SHP77 (cell line): ENCODE measurements around the gene COL7A1.
"Not testable (repeated sequence)": the region's sequence is repeated elsewhere in the genome, so short reads cannot be mapped to it uniquely, and the experiment has no call there.

Experiments used
- DNase-seq, 2 experiments: peaks; one replicate each; lab custom pipeline; 2025; lab: John Stamatoyannopoulos, UW

The COL7A1 gene

DNA sequence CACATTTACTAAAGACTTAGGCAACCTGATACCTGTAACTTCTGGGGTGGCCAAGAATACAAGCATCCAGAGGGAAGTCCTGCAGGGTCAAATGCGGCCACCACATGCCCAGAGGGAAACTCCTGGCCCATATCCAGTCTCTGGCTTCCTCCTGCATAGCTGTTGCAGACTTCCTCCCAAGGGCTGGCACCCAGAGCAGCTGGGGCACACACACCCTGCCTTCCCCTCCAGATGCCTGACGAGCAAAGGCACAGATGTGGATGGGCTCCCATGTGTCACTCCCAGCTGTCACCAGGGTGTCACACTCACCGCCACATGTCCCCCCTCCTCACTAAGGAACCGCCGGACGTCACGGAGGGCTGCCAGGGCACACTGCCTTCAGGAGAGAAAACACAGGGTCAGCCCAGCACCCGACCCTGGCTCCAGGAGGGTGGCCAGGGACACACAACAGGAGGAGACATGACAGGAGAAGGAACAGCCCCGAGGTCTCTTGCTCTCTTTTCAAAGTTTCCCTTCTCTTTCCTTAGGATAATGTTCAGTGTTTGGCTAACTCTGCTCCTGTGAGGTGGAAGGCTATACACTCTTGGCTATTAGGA lies 51.8 kb downstream of the COL7A1 start:
- no peak for DNase-seq

DNA sequence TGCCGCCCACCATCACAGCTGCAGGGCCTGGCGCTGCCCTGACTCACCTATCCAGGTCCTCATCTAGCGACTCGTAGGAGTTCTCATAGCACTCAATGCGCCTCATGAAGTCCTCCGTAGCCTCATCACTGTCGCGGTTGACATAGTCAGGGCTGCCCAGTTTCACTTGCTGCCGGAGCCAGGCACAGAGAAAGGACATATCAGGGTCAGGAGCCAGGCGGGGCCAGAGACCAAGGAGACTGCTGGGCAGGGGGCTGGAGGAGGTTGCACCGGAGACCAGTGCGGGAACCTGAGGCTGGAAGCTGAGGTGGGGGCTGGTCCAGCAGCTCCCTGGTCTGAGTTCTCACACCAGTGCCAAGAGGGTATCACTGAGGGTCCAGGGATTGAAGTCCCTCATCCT lies 56.7 kb downstream of the COL7A1 start:
- DNase-seq: no peak

DNA sequence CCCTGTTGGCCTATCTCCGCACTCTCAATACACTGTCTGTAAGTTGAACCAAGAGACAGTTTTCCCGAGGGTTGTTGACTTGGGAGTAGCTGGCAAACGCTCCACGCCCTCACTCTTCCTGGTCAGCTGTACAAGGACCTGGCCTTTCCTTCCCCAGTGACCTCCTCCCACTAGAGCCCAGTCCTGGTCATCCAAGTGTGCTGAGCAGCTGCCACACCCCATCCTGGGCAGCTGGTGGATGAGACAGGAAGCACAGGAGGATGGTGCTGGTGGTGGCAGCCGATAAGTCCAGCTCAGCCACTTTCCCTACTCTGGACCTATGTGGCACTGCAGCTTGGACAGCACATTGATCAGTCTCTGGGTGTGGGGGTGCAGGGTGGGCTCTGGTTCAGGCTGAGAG lies 58.3 kb downstream of the COL7A1 start:
- no peak for DNase-seq

DNA sequence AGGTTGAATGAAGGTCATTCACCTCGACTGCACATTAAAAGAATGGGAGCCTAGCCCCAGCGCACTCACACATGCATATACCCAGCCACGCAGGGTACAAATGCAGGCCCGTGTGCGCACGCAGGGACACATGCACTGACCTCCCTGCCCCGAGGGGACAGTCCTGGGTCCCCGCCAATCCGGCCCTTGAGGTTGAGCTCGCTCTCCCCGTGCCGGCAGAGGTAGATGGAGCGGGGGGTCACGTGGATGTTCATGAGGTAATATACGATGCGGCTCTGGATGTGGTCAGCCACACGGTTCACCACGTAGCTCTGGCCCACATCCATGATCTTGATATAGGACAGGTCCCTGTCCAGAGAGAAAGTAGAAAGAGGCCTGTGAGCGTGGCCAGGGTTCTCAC lies 59.0 kb downstream of the COL7A1 start:
- no peak for DNase-seq

DNA sequence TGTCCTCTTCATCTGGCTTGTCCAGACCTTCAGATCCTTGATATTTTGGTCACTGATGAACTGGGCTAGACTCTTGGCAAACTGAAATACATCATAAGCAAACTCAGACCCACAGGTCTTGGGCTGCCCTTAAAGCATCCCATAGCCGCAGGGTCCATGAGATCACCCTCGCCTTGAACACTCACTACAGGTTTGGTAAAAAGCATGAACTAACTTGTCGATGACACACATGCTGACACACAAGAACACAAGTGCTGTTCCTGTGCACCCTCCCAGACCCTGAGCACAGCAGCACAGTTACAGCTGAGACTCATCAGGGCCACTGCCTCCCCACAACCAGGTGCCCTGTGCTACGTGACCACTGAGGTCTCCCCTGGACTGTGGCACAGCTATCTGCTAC lies 59.6 kb downstream of the COL7A1 start:
- DNase-seq: no peak

DNA sequence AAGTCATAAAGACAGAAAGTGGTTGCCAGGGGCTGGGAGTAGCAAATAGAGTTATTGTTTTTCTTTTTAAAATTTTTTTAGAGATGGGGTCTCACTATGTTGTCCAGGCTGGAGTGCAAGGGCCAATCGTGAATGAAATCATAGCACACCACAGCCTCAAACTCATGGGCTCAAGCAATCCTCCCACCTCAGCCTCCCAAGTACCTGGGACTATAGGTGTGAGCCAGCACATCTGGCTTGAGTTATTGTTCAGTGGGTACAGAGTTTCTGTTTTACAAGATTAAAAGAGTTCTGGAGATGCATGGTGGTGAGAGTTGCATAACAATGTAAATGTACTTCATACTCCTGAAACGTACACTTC lies 62.2 kb downstream of the COL7A1 start:
- no peak for DNase-seq

DNA sequence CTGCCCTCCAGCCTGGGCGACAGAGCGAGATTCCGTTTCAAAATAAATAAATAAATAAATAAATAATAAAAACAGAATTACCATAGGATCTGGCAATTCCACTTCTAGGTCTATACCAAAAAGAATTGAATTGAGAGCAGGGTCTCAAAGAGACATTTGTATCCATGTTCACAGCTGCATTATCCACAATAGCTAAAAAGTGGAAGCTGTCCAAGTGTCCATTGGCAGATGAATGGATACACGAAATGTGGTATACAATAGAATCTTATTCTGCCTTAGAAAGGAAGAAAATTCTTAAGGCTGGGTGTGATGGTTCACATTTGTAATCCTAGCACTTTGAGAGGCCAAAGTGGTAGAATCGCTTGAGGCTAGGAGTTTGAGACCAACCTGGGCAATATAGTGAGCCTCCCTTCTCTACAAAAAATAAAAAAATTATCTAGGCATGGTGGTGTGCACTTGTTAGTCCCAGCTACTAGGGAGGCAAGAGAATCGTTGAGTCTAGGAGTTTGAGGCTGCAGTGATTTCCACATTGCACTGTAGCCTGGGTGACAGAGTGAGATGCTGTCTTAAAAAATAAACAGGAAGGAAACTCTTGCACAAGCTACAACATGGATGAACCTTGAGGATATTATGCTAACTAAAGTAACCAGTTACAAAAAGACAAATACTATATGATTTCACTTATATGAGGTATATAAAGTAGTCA lies 62.7 kb downstream of the COL7A1 start:
- DNase-seq: no peak

DNA sequence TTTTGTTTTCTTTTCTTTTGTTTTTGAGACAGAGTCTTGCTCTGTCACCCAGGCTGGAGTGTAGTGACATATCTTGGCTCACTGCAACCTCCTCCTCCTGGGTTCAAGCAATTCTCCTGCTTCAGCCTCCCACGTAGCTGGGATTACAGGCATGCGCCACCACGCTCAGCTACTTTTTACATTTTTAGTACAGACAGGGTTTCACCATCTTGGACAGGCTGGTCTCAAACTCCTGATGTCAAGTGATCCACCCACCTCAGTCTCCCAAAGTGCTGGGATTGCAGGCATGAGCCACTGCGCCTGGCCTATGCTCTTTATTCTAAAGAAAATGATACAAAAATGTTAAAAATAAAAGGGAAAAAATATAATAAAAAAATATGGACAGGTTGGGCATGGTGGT lies 64.4 kb downstream of the COL7A1 start:
- DNase-seq: not testable (repeated sequence)

DNA sequence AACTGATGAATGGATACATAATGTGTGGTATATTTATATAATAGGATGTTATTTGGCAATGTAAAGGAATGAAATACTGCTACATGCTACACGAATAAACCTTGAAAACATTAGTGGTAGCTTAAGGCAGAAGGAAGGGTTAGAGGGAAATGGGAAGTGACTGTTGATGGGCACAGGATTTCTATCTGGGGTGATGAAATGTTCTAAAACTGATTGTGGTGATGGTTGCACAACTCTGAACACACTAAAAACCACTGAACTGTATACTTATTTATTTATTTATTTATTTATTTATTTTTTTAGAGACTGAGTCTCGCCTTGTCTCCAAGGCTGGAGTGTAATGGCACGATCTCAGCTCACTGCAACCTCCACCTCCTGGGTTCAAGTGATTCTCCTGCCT lies 66.4 kb downstream of the COL7A1 start:
- no peak for DNase-seq

DNA sequence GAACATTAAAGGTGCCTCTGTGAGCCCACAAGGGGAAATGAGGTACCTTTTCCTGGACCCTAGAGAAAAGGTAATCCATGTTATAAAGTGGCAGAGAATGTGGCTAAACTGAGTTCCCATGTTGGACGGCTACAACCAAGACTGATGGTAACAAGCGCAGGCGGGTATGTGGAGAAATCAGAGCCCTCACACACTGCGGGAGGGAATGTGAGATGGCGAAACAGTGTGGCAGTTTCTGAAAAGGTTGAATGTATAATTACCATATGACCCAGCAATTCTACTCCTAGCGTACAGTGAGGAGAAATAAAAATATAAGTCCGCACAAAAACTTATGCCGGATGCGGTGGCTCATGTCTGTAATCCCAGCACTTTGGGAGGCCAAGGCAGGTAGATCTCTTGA lies 67.1 kb downstream of the COL7A1 start:
- DNase-seq: no peak

DNA sequence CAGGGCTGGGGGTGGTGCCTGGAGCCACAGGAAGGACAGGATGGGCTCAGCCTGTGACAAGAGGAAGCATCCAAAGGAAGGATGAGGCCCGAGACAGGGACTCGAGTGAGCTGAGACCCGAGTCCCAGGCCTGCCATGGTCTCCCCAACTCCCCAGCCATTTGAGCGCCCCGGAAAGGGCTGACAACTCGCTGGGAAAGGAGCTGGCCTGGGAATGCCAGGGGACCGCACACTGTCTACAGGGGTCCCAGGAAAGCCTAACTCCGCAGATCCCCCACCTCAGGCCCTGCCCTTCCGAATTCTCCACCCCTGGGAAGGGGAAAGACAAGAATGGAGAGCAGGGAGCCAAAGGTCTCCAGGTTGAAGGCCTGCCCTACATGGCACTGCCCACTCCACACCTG lies 70.2 kb downstream of the COL7A1 start:
- no peak for DNase-seq

DNA sequence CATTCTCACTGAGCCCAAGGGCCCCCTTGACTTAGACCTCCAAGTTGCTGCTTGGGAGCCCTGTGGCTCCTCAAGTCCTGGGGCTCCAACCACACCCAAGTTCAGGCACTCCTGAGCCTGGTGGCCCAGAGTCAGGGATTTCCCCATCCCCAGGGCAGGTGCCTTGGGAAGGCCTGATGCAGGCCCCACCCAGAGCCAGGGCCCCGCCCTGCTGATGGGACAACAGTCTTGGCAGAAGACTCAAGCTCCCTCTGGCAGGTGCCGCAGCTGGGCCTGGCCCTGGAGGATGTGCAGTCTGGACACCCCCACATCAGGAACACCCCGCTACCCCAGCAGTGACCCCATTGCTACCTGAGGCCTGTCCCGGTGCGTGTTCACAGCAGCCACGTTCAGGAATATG lies 73.5 kb downstream of the COL7A1 start:
- DNase-seq: no peak

DNA sequence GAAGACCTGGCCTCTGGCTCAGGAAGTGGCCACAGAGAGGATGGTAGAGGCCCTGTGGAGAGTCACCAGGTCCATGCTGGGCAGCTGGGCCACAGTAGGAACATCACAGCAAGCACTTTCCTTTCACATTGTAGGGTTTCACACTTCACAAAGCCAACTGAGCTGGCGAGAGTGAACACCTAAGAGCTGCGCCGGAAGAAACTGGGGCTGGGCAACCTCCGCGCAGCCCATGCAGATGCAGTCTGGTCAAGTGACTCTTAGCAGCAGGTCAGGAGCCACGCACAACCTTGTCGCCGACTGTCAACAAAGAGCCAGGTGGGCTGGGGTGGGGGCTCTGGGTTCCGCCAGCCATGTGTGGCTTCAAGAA lies 75.9 kb downstream of the COL7A1 start:
- DNase-seq: no peak

DNA sequence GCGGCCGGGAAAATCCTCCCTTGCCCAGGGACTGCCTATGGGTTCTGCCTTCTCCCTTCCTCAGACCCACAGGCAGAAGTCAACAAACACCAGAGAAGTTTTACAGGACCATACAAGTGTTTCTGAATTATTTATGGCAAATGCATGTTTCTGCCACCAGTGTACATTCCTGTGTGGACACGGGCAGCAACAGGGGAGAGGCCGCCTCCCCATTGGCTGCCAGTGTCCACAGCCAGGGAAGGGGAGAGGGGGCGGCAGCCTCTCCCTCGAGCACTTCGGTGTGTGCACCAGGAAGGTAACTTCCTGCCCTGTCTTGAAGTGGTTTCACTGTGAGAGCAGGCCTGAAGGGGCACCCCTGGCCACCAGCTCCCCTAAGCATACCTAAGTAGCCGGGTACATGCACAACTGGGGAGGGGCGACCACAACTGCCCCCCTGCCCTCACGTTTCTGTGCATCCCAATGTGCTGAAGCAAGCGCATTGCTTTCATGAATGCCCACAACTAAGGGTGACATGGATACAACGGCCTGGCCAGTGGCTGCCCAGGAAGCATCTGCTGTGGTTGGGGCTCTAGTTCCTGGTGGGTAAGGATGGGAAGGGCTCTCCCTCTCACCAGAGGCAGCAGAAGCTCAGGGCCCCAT lies 76.4 kb downstream of the COL7A1 start:
- DNase-seq: no peak

DNA sequence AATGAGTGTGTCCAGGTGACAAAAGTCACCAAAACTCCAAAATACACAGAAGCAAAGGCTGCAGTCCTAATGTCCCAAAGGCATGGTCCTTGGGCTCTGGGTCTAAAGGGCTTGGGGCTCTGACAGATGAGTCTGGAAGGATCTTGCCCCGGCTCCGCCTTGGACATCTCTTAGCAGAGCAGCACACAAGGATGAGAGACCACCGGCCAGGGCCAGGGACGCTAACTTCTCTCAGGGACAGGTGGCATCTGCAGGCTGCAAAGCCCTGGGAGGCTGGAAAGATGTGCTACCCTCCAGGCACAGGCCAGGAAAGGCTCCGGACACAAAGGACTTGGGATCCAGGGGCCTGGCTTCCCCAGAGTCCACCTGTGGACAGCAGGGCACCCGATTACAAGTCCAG lies 77.1 kb downstream of the COL7A1 start:
- DNase-seq: no peak

DNA sequence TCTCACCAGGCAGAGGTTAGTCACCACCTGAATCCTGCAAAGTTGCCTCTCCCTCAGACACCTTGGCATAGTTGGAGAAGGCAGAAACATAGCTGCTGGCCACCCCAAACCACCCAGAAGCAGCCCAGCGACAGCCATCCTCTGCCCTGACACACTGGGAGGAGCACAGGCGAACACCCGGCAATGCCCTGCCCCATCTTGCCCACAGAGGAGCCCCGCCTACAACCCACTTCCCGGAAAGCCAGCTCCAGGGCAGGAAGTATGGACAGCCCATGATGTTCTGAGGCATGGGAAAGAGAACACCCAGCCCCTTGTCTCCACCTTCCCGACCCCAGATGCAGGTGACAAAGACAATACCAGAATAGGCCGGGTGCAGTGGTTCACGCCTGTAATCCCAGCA lies 78.6 kb downstream of the COL7A1 start:
- no peak for DNase-seq

DNA sequence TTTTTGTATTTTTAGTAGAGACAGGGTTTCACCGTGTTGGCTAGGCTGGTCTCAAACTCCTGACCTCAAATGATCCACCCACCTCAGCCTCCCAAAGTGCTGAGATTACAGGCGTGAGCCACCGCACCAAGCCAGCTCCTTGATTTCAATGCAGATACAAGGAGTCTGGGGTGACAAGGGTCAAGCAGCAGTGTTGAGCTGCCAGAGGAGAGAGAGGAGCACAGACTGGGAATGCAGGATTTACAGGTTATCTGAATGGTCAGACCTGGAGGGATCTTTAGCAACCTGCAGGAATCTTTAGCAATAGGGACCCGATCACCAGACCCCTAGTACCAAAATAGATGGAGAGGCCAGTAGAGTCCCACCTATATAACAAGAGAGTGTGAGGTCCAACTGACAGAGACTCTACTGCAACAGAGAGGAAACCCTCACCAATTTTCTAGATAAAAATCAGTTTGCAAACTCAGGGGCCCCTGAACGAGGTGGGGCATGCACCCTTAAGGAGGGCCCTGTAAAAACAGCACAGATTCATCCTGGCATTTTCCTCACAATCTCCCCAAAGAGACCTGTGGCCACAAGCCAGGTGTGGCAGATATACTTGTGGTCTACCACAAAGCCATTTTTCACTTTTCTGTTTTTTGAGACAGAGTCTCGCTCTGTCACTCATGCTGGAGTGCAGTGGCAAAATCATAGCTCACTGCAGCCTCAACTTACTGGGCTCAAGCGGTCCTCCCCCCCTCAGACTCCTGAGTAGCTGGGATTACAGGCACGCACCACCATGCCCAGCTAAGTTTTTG lies 80.5 kb downstream of the COL7A1 start:
- no peak for DNase-seq
